ENCODE data around the gene SSUH2. TPM values are rescaled to one million over a fixed set of nuclear protein-coding genes. Genes with fewer than 3 reads are reported as not detected.

Gene SSUH2
- total RNA-seq, 4 donors from 2014 or later, result 0.62 TPM; not detected in 3

DNA sequence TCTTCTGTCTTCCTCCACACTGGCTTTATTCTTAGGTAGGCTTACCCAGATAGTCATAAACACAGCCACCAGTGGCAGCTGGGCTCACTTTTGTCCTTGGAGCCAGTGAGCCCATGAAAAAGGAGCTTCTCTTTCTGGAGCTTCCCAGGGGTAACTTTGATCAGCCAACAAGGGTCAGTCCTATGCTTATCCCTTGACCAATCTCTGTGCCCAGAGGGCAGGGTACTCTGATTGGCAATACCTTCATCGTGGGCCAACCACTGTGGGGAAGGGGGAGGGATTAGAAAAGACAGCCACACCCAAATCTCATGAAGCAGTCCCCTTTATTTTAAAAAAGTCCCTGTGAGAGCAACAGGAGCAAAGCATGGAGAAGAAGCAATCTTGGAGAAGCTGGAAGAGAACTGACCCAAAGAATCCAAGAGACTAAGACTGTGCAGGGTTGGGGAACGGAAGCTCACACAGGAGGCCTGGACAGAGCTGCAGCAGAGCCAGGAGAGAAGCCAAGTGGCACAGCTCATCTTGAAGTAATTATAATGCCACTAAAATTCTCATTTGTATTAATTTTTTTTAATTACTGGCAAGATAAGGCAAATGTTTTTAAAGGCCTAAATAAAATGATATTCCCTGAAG lies 70.4 kb downstream of the SSUH2 start:
- DNase-seq (ENCODE audit: low spot score in 2 of 2), result no peak
- Histone ChIP-seq H3K27ac (no peak overlapping the region), H3K4me1 (peaks cover 21% of the 10 kb centered on the region), H3K36me3 (peaks cover 4% of the 10 kb centered on the region), H3K27me3 (no peaks in the 10 kb centered on the region), H3K9me3 (no peaks in the 10 kb centered on the region), H3K4me3 (no peak overlapping the region)
- no peak for TF ChIP-seq POLR2AphosphoS5 (IDR thresholded peaks at IDR 0.05)
- TF ChIP-seq EP300 (IDR thresholded peaks at IDR 0.05), result no peak
- TF ChIP-seq, protein P1, sequence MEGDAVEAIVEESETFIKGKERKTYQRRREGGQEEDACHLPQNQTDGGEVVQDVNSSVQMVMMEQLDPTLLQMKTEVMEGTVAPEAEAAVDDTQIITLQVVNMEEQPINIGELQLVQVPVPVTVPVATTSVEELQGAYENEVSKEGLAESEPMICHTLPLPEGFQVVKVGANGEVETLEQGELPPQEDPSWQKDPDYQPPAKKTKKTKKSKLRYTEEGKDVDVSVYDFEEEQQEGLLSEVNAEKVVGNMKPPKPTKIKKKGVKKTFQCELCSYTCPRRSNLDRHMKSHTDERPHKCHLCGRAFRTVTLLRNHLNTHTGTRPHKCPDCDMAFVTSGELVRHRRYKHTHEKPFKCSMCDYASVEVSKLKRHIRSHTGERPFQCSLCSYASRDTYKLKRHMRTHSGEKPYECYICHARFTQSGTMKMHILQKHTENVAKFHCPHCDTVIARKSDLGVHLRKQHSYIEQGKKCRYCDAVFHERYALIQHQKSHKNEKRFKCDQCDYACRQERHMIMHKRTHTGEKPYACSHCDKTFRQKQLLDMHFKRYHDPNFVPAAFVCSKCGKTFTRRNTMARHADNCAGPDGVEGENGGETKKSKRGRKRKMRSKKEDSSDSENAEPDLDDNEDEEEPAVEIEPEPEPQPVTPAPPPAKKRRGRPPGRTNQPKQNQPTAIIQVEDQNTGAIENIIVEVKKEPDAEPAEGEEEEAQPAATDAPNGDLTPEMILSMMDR (IDR thresholded peaks at IDR 0.05), result no peak
- WGBS, result 46% methylated on average over 2 of the region's 2 CpGs

DNA sequence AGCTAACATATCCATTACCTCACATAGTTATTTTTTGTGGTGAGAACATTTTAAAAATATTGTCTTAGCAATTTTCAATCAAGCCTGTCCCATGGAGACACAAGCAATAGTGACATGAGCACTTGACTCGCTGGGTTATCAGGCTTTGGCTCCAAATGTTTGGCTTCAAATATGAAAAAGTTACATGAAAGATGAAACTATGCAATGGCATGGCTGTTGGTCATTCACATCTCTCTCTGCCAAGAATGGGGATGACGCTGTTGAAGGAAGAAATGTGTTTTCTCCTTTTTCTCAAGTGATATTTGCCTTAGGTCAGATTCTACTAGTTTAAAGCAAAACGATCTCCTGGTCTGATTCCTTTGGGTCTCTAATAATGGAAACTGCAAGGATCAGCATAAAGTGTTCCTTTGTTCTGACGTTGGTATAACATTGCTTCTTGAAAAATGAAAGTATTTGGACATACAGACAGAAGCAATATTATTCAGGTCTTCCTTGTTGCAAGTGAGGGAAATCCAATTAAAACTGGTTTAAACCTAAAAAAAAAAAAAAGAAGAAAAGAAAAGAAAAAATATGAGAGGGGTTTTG lies 71.2 kb downstream of the SSUH2 start:
- Histone ChIP-seq H3K9me3 (no peaks in the 10 kb centered on the region), H3K4me3 (no peak overlapping the region), H3K27ac (no peak overlapping the region), H3K36me3 (peaks cover 4% of the 10 kb centered on the region), H3K27me3 (no peaks in the 10 kb centered on the region), H3K4me1 (peaks cover 21% of the 10 kb centered on the region)
- no peak for DNase-seq (ENCODE audit: low spot score in 2 of 2)
- WGBS, result 55% methylated on average over 4 of the region's 4 CpGs
- TF ChIP-seq POLR2A (IDR thresholded peaks at IDR 0.05) (no peak), POLR2AphosphoS5 (IDR thresholded peaks at IDR 0.05) (no peak), EP300 (IDR thresholded peaks at IDR 0.05) (no peak)
- TF ChIP-seq, protein P1 (IDR thresholded peaks at IDR 0.05), result no peak

DNA sequence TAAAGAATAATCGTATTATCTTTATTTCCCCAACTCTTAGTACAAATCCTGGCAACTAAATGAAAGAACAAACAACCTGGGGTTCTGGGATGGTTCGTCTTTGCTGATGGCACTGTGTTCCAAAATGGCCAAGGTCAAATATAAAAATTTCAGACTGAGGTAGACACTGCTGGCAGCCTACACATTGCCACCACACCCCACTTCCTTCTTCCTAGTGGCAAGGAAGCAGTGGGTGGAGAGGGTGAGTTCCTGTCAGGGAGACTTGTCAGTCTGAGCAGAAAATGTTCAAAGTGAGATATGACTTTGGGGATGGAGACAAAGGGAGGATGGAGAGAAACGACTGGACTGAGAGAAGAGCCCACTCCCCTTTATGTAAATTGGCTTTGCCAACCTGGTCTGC lies 73.3 kb downstream of the SSUH2 start:
- DNase-seq (ENCODE audit: low spot score in 2 of 2), result no peak
- WGBS, result 52% methylated on average over 3 of the region's 3 CpGs
- Histone ChIP-seq H3K27ac (no peak overlapping the region), H3K4me3 (no peak overlapping the region), H3K27me3 (no peaks in the 10 kb centered on the region), H3K36me3 (peaks cover 11% of the 10 kb centered on the region), H3K4me1 (peaks cover 21% of the 10 kb centered on the region), H3K9me3 (no peaks in the 10 kb centered on the region)
- TF ChIP-seq, protein P1 (IDR thresholded peaks at IDR 0.05), result no peak
- TF ChIP-seq EP300 (IDR thresholded peaks at IDR 0.05) (no peak), POLR2A (IDR thresholded peaks at IDR 0.05) (no peak), POLR2AphosphoS5 (IDR thresholded peaks at IDR 0.05) (no peak)

Other genes with a start within 250 kb of the SSUH2 start
- gene LMCD1, start 143.0 kb downstream of the SSUH2 start, total RNA-seq, result 10 to 100 TPM; 33.4 to 49.3 (median 36.8) TPM
- gene CAV3, start 89.0 kb upstream of the SSUH2 start, total RNA-seq, result not detected
- under 1 TPM in 2 of 4 donors, not detected in 2; 0.08 to 0.31 TPM for gene OXTR, start 124.8 kb upstream of the SSUH2 start, total RNA-seq

Data from suprapubic skin (tissue), 4 donors.